Brain microvascular endothelial cell (primary cell): ENCODE data around the gene TBC1D19.

ENCODE experiments used
- DNase-seq: peaks from one replicate; pipeline ENCODE4 v3.0.0-alpha.2; 2020
- H3K27ac ChIP-seq: fragments of 250-450 bp; sonication (Bioruptor Pico); 2 replicates; pipeline ENCODE4 v1.5.1; 2020; ENCODE audit warnings: mild to moderate bottlenecking, moderate library complexity
- H3K27me3 ChIP-seq: fragments of 250-450 bp; sonication (Bioruptor Pico); replicated peaks from 2 replicates; pipeline ENCODE4 v1.5.1; 2020; ENCODE audit warnings: mild to moderate bottlenecking
- H3K36me3 ChIP-seq: fragments of 250-450 bp; sonication (Bioruptor Pico); replicated peaks from 2 replicates; pipeline ENCODE4 v1.5.1; 2020; ENCODE audit warnings: mild to moderate bottlenecking
- H3K4me3 ChIP-seq: 2 replicates; pipeline ENCODE4 v1.5.1; 2011; ENCODE audit warnings: low read depth, mild to moderate bottlenecking, control low read depth, low read length, moderate library complexity
- CTCF ChIP-seq: IDR thresholded peaks from 2 replicates; pipeline ENCODE4 v1.5.1; 2011; ENCODE audit warnings: low read depth, mild to moderate bottlenecking, moderate library complexity, low read length, control low read depth, inconsistent platforms; ENCODE audit errors: missing control alignments
- in situ Hi-C: cut with HindIII; loops from 2 replicates; pipeline ENCODE4 v1.10.0; 2017; ENCODE audit warnings: low sequenced_read_pairs, low pct_ligation_motif_present

Gene TBC1D19

GRCh38 chr4:26607776-26608175, 23.9 kb downstream of the TBC1D19 start:
- Histone ChIP-seq H3K27ac (no peak overlapping the region), H3K27me3 (no peaks in the 10 kb centered on the region)

GRCh38 chr4:26609391-26609790, 25.5 kb downstream of the TBC1D19 start:
- TF ChIP-seq CTCF: no peak
- H3K27ac ChIP-seq: no peak overlapping the region
- H3K27me3 ChIP-seq: no peaks in the 10 kb centered on the region
- no peak for DNase-seq
- no peaks in the 10 kb centered on the region for H3K36me3 ChIP-seq
- H3K4me3 ChIP-seq: no peak overlapping the region
- in situ Hi-C loops: no loop called here

More at GRCh38 chr4:26607776-26608175, 23.9 kb downstream of the TBC1D19 start:
- TF ChIP-seq CTCF: no peak
- in situ Hi-C loops: no loop called here
- no peak overlapping the region for H3K4me3 ChIP-seq
- DNase-seq: no peak
- no peaks in the 10 kb centered on the region for H3K36me3 ChIP-seq

GRCh38 chr4:26609868-26610267, 26.0 kb downstream of the TBC1D19 start:
- DNase-seq: no peak
- no peaks in the 10 kb centered on the region for H3K36me3 ChIP-seq
- no peaks in the 10 kb centered on the region for H3K27me3 ChIP-seq
- in situ Hi-C loops: no loop called here
- no peak overlapping the region for H3K4me3 ChIP-seq
- H3K27ac ChIP-seq: no peak overlapping the region
- no peak for TF ChIP-seq CTCF

- in situ Hi-C loops: no loop called here
- H3K36me3 ChIP-seq: no peaks in the 10 kb centered on the region
- H3K4me3 ChIP-seq: no peak overlapping the region
- TF ChIP-seq CTCF: no peak
- no peak overlapping the region for H3K27ac ChIP-seq
- H3K27me3 ChIP-seq: no peaks in the 10 kb centered on the region
- no peak for DNase-seq
These were observed 27.5 kb downstream of the TBC1D19 start for GRCh38 chr4:26611372-26611771.

- no peaks in the 10 kb centered on the region for H3K36me3 ChIP-seq
- no peak overlapping the region for H3K4me3 ChIP-seq
- in situ Hi-C loops: no loop called here
- H3K27ac ChIP-seq: no peak overlapping the region
- H3K27me3 ChIP-seq: no peaks in the 10 kb centered on the region
- no peak for DNase-seq
- TF ChIP-seq CTCF: no peak
These were observed 28.0 kb downstream of the TBC1D19 start for GRCh38 chr4:26611885-26612284.

- H3K27ac ChIP-seq: no peak overlapping the region
These were observed 29.4 kb downstream of the TBC1D19 start for GRCh38 chr4:26613237-26613636.

More at GRCh38 chr4:26613237-26613636, 29.4 kb downstream of the TBC1D19 start:
- no peak for TF ChIP-seq CTCF
- in situ Hi-C loops: no loop called here
- Histone ChIP-seq H3K27me3 (no peaks in the 10 kb centered on the region), H3K36me3 (no peaks in the 10 kb centered on the region), H3K4me3 (no peak overlapping the region)
- DNase-seq: no peak
